Skeletal muscle cell (primary cell): ENCODE results near the gene HUWE1.
A peak's percentile ranks its signal among the peaks of the same experiment; 100 is the strongest.
"Not testable (repeated sequence)": the region's sequence is repeated elsewhere in the genome, so short reads cannot be mapped to it uniquely, and the experiment has no call there.

Experiments
- DNase-seq: peaks from one replicate; pipeline ENCODE4 v3.0.0-alpha.2; 2010; ENCODE audit warnings: low read depth
- H3K4me3 ChIP-seq: 2 replicates; pipeline ENCODE4 v1.5.1; 2011; ENCODE audit warnings: low read depth, mild to moderate bottlenecking, control low read depth, low read length, moderate library complexity

The HUWE1 gene

GRCh38 chrX:53686151-53686885, at the start of gene HUWE1:
TSS of gene HUWE1 (minus strand) at chrX:53686719. CDS start at chrX:53654107, 32,612 bp downstream.
- DNase-seq: peak; percentile 22
- H3K4me3 ChIP-seq: peak within 1 kb of the TSS; percentile 64

GRCh38 chrX:53732797-53733196, 46.3 kb upstream of the HUWE1 start:
- no peak for DNase-seq
- no peak overlapping the region for H3K4me3 ChIP-seq

GRCh38 chrX:53729751-53730150, 43.2 kb upstream of the HUWE1 start:
- DNase-seq: no peak

GRCh38 chrX:53728506-53728905, 42.0 kb upstream of the HUWE1 start:
- H3K4me3 ChIP-seq: no peak overlapping the region
- DNase-seq: no peak

More at GRCh38 chrX:53729751-53730150, 43.2 kb upstream of the HUWE1 start:
- H3K4me3 ChIP-seq: no peak overlapping the region

GRCh38 chrX:53724872-53725271, 38.4 kb upstream of the HUWE1 start:
- H3K4me3 ChIP-seq: no peak overlapping the region
- no peak for DNase-seq

GRCh38 chrX:53723381-53723780, 36.9 kb upstream of the HUWE1 start:
- no peak overlapping the region for H3K4me3 ChIP-seq
- DNase-seq: no peak

- DNase-seq, H3K4me3 ChIP-seq: not testable (repeated sequence)
Observed at GRCh38 chrX:53721610-53722009, 35.1 kb upstream of the HUWE1 start.

GRCh38 chrX:53719666-53720065, 33.1 kb upstream of the HUWE1 start:
- not testable (repeated sequence) for DNase-seq, H3K4me3 ChIP-seq

GRCh38 chrX:53718073-53718472, 31.6 kb upstream of the HUWE1 start:
- no peak overlapping the region for H3K4me3 ChIP-seq
- DNase-seq: no peak

- DNase-seq: no peak
- no peak overlapping the region for H3K4me3 ChIP-seq
Observed at GRCh38 chrX:53717205-53717604, 30.7 kb upstream of the HUWE1 start.

GRCh38 chrX:53716328-53717088, 30.0 kb upstream of the HUWE1 start:
- H3K4me3 ChIP-seq: no peak overlapping the region
- DNase-seq: no peak

GRCh38 chrX:53715346-53715924, 28.9 kb upstream of the HUWE1 start:
- no peak for DNase-seq
- H3K4me3 ChIP-seq: no peak overlapping the region

- peak; percentile 7 for DNase-seq
- no peak overlapping the region for H3K4me3 ChIP-seq
Observed at GRCh38 chrX:53714580-53715345, 28.2 kb upstream of the HUWE1 start.

- DNase-seq: no peak
- H3K4me3 ChIP-seq: no peak overlapping the region
Observed at GRCh38 chrX:53713987-53714579, 27.6 kb upstream of the HUWE1 start.

- no peak for DNase-seq
- H3K4me3 ChIP-seq: no peak overlapping the region
Observed at GRCh38 chrX:53711436-53711835, 24.9 kb upstream of the HUWE1 start.

GRCh38 chrX:53704854-53705253, 18.3 kb upstream of the HUWE1 start:
- no peak for DNase-seq
- no peak overlapping the region for H3K4me3 ChIP-seq

GRCh38 chrX:53704294-53704693, 17.8 kb upstream of the HUWE1 start:
- DNase-seq: no peak
- no peak overlapping the region for H3K4me3 ChIP-seq

GRCh38 chrX:53695946-53696549, 9.5 kb upstream of the HUWE1 start:
- DNase-seq: no peak
- H3K4me3 ChIP-seq: no peak overlapping the region

- H3K4me3 ChIP-seq: no peak overlapping the region
- no peak for DNase-seq
Observed at GRCh38 chrX:53694642-53695041, 8.1 kb upstream of the HUWE1 start.
